KOPT-K1 (cell line): Measurements from ENCODE around the gene CACNB3.
"Not testable (repeated sequence)": the region's sequence is repeated elsewhere in the genome, so short reads cannot be mapped to it uniquely, and the experiment has no call there.

ENCODE experiments used
- H3K27ac ChIP-seq: fragments of 200-600 bp; sonication (generic); 2 replicates; pipeline ENCODE4 v1.5.1; 2016; ENCODE audit warnings: antibody characterized with exemption, mild to moderate bottlenecking, low read depth, low read length; ENCODE audit not compliant: poor library complexity, severe bottlenecking
- H3K36me3 ChIP-seq: fragments of 200-600 bp; sonication (generic); 2 replicates; pipeline ENCODE4 v1.5.1; 2017; ENCODE audit warnings: antibody characterized with exemption, mild to moderate bottlenecking, low read length, moderate library complexity; ENCODE audit not compliant: insufficient read depth
- H3K9me3 ChIP-seq: fragments of 200-600 bp; sonication (generic); 2 replicates; pipeline ENCODE4 v1.5.1; 2017; ENCODE audit warnings: antibody characterized with exemption, low read length, mild to moderate bottlenecking; ENCODE audit not compliant: insufficient read depth, poor library complexity, severe bottlenecking

The CACNB3 gene

DNA sequence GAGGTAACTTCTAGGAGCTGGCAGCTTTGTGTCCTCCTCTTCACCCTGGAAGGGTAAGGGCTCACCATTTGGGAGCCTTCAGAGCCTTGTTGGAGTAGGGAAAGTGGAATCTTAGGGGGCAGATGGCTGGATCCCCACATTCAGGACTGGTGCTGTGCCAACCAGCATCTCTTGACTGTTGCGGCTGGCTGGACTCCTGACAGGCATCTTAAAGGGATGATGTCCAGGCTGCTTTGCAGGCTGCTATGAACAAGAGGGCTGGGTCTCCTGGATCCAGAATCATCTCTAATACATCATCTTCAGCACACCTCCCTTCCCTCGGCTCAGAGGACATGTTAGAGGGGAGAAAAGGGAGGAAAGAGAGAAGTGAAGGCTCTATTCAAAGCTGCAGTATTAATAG, 4.4 kb downstream of the CACNB3 start:
- H3K36me3 ChIP-seq, result peaks cover 37% of the 10 kb centered on the region
- H3K27ac ChIP-seq, result no peak overlapping the region
- H3K9me3 ChIP-seq, result no peaks in the 10 kb centered on the region

DNA sequence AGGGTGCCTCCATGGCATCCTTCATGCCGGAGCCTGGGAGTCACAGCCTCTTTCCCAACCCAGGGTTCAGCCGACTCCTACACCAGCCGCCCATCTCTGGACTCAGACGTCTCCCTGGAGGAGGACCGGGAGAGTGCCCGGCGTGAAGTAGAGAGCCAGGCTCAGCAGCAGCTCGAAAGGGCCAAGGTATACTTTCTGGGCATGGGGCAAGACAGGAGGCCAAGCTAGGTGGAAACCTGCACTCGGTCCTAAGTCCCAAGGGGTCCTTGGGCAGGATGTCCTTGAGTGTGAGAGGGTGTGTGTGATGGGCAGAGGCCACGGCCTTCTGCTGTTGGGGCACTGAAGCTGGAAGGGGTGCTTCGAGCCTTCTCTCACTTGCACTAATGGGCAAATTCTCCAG, 5.0 kb downstream of the CACNB3 start:
- peaks cover 42% of the 10 kb centered on the region for H3K36me3 ChIP-seq
- H3K9me3 ChIP-seq, result no peaks in the 10 kb centered on the region
- H3K27ac ChIP-seq, result no peak overlapping the region

DNA sequence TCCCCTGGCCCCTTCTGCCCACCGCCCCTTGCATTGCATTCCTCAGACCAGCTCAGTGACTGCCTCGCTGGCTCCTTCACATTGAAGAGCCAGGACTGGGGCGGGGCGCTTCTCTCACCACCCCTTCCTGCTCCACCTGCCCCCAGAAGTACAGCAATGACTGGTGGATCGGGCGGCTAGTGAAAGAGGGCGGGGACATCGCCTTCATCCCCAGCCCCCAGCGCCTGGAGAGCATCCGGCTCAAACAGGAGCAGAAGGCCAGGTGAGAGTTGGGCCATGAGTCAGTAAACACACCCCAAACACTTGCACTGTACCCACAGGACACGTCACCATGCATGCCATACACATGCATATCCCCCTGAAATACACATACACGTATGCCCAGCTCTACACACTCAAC, 5.8 kb downstream of the CACNB3 start:
- H3K9me3 ChIP-seq, result no peaks in the 10 kb centered on the region
- peaks cover 51% of the 10 kb centered on the region for H3K36me3 ChIP-seq
- H3K27ac ChIP-seq, result no peak overlapping the region

DNA sequence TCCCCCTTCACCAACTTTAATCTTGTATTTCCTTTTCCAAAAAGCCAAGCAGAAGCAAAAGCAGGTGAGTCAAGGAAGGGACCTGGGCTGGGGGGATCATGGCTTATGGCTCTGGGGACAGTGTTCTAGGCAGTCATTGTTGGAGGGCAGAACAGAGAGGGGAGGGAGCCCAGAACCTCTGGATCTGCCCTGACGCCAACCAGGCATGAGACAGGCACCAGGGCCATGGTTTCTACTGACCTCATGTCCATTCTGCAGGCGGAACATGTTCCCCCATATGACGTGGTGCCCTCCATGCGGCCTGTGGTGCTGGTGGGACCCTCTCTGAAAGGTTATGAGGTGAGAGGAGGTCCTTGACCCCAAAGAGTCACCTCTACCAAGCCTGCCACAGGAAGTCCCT, 6.6 kb downstream of the CACNB3 start:
- no peaks in the 10 kb centered on the region for H3K9me3 ChIP-seq
- H3K36me3 ChIP-seq, result peaks cover 59% of the 10 kb centered on the region
- no peak overlapping the region for H3K27ac ChIP-seq

DNA sequence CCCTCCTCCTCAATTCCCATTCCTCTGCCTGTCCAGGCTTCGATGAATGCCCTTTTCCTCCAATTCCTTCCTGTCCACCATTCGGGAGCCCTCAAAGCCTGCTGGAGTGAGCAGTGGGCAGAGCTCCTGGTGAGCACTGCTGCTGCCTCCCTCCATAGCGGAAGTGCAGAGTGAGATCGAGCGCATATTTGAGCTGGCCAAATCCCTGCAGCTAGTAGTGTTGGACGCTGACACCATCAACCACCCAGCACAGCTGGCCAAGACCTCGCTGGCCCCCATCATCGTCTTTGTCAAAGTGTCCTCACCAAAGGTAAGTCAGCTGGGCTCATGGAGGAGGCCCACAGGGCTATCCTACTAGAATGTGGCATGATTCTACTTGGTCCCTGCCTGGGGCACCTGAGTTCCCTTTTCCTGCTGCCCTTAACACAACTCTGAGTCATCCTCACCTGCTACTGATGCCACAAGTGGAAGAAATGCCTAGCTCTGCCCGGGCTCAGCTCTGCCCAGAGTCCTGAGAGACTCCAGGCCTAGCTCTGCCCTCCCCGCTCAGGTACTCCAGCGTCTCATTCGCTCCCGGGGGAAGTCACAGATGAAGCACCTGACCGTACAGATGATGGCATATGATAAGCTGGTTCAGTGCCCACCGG, 8.0 kb downstream of the CACNB3 start:
- Histone ChIP-seq H3K9me3 (no peaks in the 10 kb centered on the region), H3K36me3 (peaks cover 73% of the 10 kb centered on the region), H3K27ac (no peak overlapping the region)

DNA sequence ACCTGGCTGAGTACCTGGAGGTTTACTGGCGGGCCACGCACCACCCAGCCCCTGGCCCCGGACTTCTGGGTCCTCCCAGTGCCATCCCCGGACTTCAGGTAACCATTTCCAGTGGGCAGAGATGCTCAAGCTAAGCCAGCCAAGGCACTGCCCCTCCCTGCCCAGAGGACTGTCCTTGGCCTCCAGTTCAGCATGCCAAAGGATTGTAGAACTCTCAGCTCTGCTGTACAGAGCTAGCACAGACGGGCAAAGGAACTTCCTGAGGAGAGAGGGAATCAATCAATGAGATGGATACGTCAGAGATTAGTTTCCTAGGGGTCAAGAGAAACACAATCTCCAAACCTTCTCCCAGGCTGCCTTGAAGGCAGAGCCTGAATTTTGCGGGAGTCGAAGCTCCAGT, 8.7 kb downstream of the CACNB3 start:
- no peaks in the 10 kb centered on the region for H3K9me3 ChIP-seq
- H3K27ac ChIP-seq, result no peak overlapping the region
- peaks cover 80% of the 10 kb centered on the region for H3K36me3 ChIP-seq

DNA sequence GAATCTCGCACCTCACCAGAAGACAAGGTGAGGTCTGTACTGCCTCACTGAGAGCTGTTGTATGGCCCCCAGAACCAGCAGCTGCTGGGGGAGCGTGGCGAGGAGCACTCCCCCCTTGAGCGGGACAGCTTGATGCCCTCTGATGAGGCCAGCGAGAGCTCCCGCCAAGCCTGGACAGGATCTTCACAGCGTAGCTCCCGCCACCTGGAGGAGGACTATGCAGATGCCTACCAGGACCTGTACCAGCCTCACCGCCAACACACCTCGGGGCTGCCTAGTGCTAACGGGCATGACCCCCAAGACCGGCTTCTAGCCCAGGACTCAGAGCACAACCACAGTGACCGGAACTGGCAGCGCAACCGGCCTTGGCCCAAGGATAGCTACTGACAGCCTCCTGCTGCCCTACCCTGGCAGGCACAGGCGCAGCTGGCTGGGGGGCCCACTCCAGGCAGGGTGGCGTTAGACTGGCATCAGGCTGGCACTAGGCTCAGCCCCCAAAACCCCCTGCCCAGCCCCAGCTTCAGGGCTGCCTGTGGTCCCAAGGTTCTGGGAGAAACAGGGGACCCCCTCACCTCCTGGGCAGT, 9.3 kb downstream of the CACNB3 start:
- peaks cover 86% of the 10 kb centered on the region for H3K36me3 ChIP-seq
- no peak overlapping the region for H3K27ac ChIP-seq
- no peaks in the 10 kb centered on the region for H3K9me3 ChIP-seq

DNA sequence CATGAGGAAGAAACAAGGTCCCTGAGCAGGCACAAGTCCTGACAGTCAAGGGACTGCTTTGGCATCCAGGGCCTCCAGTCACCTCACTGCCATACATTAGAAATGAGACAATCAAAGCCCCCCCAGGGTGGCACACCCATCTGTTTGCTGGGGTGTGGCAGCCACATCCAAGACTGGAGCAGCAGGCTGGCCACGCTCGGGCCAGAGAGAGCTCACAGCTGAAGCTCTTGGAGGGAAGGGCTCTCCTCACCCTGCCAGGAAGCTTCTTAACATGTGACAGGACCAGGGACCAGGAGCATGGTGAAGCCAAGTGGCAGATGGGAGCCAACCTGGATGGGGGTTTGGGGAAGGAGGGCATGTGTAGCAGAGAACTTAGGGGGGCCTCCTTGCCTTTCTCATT, 10.0 kb downstream of the CACNB3 start:
- Histone ChIP-seq H3K27ac (no peak overlapping the region), H3K9me3 (no peaks in the 10 kb centered on the region), H3K36me3 (peaks cover 93% of the 10 kb centered on the region)

DNA sequence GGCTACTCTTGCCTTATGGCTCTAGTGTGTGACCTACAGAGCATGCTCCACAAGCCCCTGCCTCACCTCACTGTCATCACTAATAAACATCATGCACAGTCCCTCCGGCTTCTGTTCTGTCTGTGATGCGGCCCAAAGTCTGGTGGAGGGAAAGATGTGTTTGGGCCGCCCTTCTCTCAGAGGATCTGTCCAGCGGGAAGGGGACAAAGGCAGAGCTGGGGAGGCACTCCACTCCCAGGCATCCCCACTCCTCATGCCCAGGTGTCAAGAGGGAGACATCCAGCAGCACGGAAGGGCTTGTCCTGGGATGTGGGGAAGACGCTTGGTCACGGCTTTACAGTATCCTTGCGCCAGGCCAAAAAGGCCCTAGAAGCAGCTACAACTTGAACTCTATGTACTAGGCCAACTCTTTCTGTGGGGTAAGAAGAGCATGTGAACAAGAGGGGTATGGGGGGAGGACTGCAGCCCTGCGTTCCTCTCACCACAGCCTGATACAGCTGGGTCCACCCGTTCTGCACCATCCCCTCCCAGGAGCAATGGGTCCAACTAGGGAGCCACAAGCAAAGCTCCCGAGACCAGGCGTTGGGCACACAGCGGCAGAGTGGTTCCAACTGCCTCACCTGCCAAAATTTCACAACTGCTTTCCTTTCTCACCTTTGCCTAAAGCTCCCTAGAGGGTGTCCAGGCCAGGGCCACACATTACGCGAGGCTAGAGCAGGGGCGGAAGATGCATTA, 10.7 kb downstream of the CACNB3 start:
- Histone ChIP-seq H3K9me3 (no peaks in the 10 kb centered on the region), H3K36me3 (peaks cover 95% of the 10 kb centered on the region), H3K27ac (no peak overlapping the region)

DNA sequence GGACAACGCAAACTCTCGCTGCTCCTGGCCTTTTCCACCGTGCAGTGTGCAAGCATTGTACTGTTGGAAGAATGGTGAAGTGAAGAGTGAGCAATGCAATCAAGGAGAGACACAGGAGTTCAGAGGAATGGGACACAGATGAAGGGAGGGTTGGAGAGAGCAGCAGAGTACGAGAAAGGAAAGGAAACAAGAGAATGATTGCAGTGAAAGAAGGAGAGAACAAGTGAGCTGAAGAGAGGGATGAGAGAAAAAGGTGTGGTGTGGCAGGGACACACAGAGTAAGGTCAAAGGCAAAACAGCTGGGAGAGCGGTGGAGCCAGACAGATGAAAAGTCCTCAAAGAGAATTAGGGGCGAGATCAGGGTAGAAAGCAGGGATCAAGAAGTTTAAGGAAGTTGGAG, 13.0 kb downstream of the CACNB3 start:
- H3K9me3 ChIP-seq, result no peaks in the 10 kb centered on the region
- H3K36me3 ChIP-seq, result peaks cover 100% of the 10 kb centered on the region
- no peak overlapping the region for H3K27ac ChIP-seq

DNA sequence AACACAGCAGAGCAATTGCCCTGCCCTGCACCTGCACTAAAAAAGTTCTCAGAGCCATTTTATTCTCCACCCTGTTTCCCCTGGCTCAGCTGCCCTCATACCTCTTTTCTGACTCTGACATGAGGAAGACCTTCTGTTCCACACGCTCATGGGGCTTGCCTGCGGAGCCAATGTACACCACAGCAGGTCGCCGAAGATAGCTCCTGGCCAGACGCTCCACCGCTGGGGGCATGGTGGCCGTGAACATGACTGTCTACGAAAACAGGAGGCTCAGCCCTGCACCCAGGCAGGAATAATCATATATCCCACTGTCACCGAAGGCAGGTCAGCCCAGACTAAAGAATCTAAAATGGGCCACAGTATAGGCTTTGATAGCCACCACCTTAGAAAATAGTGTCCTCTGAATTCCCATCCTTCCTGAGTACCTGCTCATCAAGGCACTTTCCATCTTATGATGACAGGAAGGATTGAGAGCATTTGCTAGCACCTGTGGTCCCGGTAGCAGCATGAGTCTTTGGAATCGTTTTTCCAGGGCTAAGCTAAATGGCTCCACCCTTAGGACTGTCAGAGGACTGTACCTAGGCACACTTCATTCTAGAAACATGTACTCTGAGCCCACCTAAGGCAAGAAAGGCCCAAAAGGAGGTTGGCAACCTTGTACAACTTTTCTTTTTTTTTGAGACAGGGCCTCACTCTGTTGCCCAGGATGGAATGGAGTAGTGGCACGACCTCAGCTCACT, 14.2 kb downstream of the CACNB3 start:
- Histone ChIP-seq H3K9me3 (no peaks in the 10 kb centered on the region), H3K27ac (no peak overlapping the region), H3K36me3 (peaks cover 100% of the 10 kb centered on the region)

DNA sequence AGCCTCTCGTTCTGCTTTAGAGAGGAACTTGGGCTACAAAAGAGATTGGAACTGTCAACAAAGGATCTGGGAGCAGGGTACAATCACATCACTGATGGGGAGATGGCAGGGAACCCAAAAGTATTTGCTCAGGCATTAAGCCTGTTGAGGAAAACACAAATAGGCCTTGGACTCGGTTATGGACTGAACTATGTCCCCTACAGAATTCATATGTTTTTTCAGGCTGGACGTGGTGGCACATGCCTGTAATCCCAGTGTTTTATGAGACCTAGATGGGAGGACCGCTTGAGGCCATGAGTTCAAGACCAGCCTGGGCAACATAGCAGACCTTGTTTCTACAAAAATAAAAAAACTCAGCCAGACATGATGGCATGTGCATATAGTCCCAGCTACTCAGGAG, 19.8 kb downstream of the CACNB3 start:
- Histone ChIP-seq H3K36me3 (peaks cover 86% of the 10 kb centered on the region), H3K9me3 (no peaks in the 10 kb centered on the region), H3K27ac (no peak overlapping the region)

DNA sequence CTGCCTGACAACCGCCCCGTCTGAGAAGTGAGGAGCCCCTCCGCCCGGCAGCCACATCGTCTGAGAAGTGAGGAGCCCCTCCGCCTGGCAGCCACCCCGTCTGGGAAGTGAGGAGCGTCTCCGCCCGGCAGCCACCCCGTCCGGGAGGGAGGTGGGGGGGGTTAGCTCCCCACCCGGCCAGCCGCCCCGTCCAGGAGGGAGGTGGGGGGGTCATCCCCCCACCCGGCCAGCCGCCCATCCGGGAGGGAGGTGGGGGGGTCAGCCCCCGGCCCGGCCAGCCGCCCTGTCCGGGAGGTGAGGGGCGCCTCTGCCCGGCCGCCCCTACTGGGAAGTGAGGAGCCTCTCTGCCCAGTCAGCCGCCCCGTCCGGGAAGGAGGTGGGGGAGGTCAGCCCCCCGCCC, 23.7 kb downstream of the CACNB3 start:
- not testable (repeated sequence) for H3K27ac ChIP-seq, H3K9me3 ChIP-seq
- H3K36me3 ChIP-seq, result peaks cover 85% of the 10 kb centered on the region

DNA sequence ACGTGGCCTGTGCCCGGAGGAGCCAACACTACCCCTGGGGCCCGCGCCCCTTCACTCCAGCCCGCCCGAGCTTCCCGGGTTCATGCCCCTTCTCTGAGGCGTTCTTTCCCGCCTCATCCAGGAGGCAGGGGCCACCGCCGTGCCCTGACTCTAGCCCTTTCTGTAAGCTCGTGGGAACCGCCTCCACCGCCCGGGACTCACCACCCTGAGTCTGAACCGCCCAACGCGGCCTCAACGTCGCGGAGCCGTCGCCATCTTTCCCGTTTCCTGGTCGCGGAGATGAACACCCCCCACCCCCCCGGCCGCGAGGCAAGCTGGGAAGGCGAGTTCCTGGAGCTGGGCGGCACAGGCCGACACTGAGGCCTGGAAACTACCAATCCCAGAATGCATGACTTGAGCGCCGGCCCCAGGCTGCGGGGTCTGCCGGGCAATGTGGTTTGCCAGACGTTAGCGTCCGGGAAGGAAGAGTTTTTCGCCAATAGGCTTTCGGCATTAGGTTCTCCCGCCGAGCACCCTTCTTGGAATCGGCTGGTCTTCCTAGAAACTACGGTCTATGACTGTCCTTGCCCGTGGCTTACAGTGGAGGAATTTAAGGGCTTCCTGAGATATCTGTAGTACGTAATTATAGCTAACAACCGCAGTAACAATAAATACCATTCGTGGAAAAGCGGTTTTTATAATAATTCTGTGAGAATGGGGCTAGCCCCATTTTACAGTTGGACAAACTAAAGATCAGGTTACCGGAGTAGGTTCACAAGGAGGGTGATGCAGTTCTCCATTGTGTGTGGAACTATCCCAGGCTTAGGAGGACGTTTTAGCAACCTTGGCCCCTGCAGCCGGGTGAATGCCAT, 33.8 kb downstream of the CACNB3 start, which contains the start of gene DDX23:
Gene DDX23 (minus strand): TSS at position 281 of the 851 bp plus-strand sequence. CDS start 6,381 bp downstream, outside the sequence.
- Histone ChIP-seq H3K9me3 (no peaks in the 10 kb centered on the region), H3K36me3 (peaks cover 38% of the 10 kb centered on the region), H3K27ac (peak within 1 kb of the TSS; percentile 97)
